Spleen (tissue), 3 donors: ENCODE measurements around the gene SRGAP3.

ENCODE experiments used
- POLR2A ChIP-seq, 3 donors: fragments of 450-650 bp; IDR thresholded peaks; one replicate each; pipeline ENCODE4 v1.5.1; 2017; ENCODE audit warnings: antibody characterized with exemption in 3 of 3, mild to moderate bottlenecking in 1 of 3
- POLR2AphosphoS5 ChIP-seq, 3 donors: sonication (generic); formaldehyde crosslinking; IDR thresholded peaks; one replicate each; pipeline ENCODE4 v1.5.1; 2017; ENCODE audit warnings: antibody characterized with exemption in 3 of 3

DNA sequence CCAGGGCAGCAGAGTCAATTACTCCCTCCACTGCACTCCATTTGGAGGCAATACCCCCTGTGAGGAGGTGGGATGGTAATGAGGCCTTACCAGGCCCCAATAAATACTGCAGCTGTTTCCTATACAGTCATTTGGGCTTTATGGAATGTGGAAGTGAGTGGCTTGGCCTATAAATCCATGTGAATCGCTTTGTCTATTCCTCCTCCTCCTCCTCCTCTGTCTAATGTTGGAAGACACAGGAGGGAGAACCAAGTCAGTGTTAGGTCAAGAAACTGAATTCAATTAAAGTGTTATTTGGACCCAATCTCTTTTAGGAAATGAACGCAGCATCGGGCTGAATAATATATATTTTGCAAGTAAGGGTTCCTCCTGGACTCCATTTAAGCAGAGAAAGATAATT, 17.3 kb upstream of the SRGAP3 start:
- TF ChIP-seq POLR2AphosphoS5 (IDR thresholded peaks at IDR 0.05) (no peak), POLR2A (IDR thresholded peaks at IDR 0.05) (no peak)
